ENCODE results near the gene UQCC5. TPM values are rescaled to one million over a fixed set of nuclear protein-coding genes. Genes with fewer than 3 reads are reported as not detected.

UQCC5 gene
- total RNA-seq, 1 donor from 2014 or later: 2.4 TPM

DNA sequence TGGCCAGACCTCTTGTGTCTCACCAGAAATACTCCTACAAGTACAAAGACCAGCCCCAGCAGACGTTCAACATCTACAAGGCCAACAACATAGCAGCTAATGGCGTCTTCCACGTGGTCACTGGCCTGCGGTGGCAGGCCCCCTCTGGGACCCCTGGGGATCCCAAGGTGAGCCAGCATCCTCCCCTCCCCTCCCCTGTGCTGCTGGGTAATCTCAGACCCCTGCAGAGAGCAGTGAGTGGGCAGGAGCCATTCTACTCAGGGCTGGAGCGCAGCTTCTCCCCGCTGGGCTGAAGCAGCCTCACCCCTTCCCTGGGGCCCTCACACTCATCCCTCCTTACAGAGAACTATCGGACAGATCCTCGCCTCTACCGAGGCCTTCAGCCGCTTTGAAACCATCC lies 31.4 kb upstream of the UQCC5 start:
- TF ChIP-seq, protein P1, sequence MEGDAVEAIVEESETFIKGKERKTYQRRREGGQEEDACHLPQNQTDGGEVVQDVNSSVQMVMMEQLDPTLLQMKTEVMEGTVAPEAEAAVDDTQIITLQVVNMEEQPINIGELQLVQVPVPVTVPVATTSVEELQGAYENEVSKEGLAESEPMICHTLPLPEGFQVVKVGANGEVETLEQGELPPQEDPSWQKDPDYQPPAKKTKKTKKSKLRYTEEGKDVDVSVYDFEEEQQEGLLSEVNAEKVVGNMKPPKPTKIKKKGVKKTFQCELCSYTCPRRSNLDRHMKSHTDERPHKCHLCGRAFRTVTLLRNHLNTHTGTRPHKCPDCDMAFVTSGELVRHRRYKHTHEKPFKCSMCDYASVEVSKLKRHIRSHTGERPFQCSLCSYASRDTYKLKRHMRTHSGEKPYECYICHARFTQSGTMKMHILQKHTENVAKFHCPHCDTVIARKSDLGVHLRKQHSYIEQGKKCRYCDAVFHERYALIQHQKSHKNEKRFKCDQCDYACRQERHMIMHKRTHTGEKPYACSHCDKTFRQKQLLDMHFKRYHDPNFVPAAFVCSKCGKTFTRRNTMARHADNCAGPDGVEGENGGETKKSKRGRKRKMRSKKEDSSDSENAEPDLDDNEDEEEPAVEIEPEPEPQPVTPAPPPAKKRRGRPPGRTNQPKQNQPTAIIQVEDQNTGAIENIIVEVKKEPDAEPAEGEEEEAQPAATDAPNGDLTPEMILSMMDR (conservative IDR thresholded peaks at IDR 0.05; ENCODE audit: low read depth, low read length): no peak
- no peak for DNase-seq (ENCODE audit: low read depth)
- no peak overlapping the region for H3K4me3 ChIP-seq (ENCODE audit: low read depth, low read length)

DNA sequence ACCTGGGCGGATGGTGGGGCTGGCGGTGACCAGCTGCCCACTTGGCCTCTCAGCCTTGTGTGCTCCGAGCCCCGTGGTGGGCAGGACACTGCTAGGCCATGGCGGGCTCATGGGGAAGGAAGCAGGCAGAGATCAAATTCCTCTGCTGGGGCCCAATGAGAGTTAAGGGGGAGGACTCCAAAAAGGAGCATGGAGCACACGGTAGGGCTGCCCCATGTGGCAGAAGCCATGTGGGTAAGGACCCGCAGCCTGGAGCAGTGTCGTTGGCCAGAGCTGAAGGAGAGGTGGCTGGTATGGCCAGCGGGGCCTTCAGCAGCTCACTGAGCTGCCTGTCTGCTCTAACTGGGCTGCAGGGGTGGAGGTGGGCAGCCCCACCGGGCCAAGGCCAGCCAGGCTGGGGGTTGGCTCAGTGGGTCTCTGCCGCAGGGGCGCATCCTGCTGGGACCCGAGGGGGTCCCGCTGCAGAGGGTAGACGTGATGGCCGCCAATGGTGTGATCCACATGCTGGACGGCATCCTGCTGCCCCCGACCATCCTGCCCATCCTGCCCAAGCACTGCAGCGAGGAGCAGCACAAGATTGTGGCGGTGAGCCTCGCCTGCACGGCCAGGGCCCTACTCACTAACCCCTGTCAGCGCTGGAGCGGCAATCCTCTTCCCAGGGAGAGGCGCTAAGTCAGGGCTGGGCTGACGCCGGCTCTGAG lies 30.0 kb upstream of the UQCC5 start:
- no peak overlapping the region for H3K4me3 ChIP-seq (ENCODE audit: low read depth, low read length)
- DNase-seq (ENCODE audit: low read depth): no peak
- TF ChIP-seq, protein P1 (conservative IDR thresholded peaks at IDR 0.05; ENCODE audit: low read depth, low read length): no peak

DNA sequence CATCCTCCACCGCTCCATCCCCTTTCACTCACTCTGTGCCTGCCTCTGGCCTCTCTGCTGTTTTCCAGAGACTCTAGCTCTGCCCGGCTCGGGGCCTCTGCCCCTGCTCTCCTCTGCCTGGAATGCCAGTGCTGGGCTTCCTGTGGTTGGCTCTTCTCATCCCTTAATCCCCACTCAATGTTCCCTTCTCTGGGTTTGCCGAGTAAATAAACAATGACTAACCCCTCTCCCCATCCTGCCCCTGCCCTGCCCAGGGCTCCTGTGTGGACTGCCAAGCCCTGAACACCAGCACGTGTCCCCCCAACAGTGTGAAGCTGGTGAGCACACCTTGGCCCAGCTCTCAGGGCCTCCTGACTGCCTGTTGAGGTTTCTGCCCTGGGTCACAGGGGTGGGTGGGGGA lies 29.0 kb upstream of the UQCC5 start:
- TF ChIP-seq, protein P1 (conservative IDR thresholded peaks at IDR 0.05; ENCODE audit: low read depth, low read length): no peak
- no peak for DNase-seq (ENCODE audit: low read depth)
- no peak overlapping the region for H3K4me3 ChIP-seq (ENCODE audit: low read depth, low read length)

DNA sequence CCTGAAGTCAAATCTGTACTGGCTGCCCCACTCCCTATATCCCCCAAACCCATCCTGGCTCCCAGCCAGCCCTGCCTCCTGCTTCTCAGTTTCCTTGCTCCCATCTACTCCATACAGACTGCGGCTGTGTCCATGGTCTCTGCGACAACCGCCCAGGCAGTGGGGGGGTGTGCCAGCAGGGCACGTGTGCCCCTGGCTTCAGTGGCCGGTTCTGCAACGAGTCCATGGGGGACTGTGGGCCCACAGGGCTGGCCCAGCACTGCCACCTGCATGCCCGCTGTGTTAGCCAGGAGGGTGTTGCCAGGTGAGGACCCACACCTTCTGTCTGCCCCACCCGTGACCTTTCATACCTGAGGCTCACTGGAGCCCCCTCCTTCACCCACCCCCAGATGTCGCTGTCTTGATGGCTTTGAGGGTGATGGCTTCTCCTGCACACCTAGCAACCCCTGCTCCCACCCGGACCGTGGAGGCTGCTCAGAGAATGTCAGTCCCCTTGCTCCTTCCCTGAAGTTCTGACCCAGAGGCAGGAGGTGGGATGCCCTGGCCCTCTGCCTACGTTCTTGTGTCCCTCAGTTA lies 26.6 kb upstream of the UQCC5 start:
- DNase-seq (ENCODE audit: low read depth): no peak
- no peak overlapping the region for H3K4me3 ChIP-seq (ENCODE audit: low read depth, low read length)
- TF ChIP-seq, protein P1 (conservative IDR thresholded peaks at IDR 0.05; ENCODE audit: low read depth, low read length): no peak

DNA sequence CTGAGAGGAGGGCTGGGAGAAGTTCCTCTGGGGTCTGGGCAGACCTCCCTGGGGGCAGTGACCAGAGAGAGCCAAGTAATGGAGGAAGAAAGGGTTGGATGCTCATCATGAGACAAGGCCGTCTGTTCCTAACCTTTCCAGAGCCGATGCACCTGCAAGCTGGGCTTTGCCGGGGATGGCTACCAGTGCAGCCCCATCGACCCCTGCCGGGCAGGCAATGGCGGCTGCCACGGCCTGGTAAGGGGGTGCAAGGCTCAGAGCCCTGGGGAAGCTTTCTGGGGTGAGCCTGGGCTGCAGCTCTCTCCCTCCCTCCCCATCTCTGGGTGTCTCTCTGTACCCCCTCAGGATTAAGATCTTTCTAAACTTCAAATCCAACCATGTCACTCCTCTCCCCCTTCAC lies 24.9 kb upstream of the UQCC5 start:
- DNase-seq (ENCODE audit: low read depth): no peak
- no peak overlapping the region for H3K4me3 ChIP-seq (ENCODE audit: low read depth, low read length)
- TF ChIP-seq, protein P1 (conservative IDR thresholded peaks at IDR 0.05; ENCODE audit: low read depth, low read length): no peak

DNA sequence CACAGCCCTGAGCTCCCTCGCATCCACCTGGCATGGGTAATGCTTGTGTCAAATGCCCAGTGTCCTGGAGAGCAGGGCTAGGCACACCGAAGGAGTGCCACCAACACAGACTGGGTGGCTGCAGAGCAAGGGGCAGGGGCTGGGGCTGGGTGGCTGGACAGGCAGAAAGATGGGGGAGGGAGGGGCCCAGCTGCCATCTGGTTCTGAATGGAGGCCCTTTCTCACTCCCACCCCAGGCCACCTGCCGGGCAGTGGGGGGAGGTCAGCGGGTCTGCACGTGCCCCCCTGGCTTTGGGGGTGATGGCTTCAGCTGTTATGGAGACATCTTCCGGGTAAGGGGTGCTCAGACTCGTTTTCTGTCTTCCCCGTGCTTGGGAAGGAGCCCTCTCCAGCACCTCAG lies 24.3 kb upstream of the UQCC5 start:
- TF ChIP-seq, protein P1 (conservative IDR thresholded peaks at IDR 0.05; ENCODE audit: low read depth, low read length): no peak
- H3K4me3 ChIP-seq (ENCODE audit: low read depth, low read length): no peak overlapping the region
- DNase-seq (ENCODE audit: low read depth): no peak

DNA sequence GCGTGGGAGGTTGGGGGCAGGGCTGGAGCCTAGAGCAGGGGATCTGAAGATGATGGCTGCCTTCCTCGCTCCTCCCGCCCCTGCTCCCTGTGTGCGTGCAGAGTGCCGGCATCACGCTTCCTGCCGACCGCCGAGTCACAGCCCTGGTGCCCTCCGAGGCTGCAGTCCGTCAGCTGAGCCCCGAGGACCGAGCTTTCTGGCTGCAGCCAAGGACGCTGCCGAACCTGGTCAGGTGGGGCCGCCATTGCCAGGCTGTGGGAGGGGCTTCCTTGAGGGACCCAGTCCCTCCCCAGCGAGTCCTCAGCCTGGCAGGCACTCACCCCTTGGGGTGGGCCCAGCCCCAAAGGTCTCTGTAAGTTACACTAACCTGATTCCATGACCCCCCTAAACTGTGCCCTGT lies 23.7 kb upstream of the UQCC5 start:
- no peak for DNase-seq (ENCODE audit: low read depth)
- TF ChIP-seq, protein P1 (conservative IDR thresholded peaks at IDR 0.05; ENCODE audit: low read depth, low read length): no peak
- H3K4me3 ChIP-seq (ENCODE audit: low read depth, low read length): no peak overlapping the region
